Peyer's patch (tissue), 4 donors: ENCODE results near the gene NR4A1. TPM values are rescaled to one million over a fixed set of nuclear protein-coding genes. Genes with fewer than 3 reads are reported as not detected.

Source experiments
- DNase-seq, 3 donors: peaks; one replicate each; pipeline ENCODE4 v3.0.0-alpha.2; 2017 to 2019
- H3K27ac ChIP-seq, 4 donors: fragments of 200-600 bp; sonication (generic); one replicate each; pipeline ENCODE4 v1.5.1; 2016 to 2019
- H3K27me3 ChIP-seq, 2 donors: fragments of 200-600 bp; sonication (generic); one replicate each; pipeline ENCODE4 v1.5.1; 2019
- H3K36me3 ChIP-seq, 3 donors: fragments of 200-600 bp; sonication (generic); one replicate each; pipeline ENCODE4 v1.5.1; 2016 to 2019
- H3K4me1 ChIP-seq, 4 donors: fragments of 200-600 bp; sonication (generic); one replicate each; pipeline ENCODE4 v1.5.1; 2016 to 2019
- H3K4me3 ChIP-seq, 4 donors: fragments of 200-600 bp; sonication (generic); 1 replicate in 3 of 4; 2 replicates in 1 of 4; pipeline ENCODE4 v1.5.1; 2016 to 2019; ENCODE audit warnings: mild to moderate bottlenecking in 1 of 4
- H3K9me3 ChIP-seq, 4 donors: fragments of 200-600 bp; sonication (generic); one replicate each; pipeline ENCODE4 v1.5.1; 2016 to 2019; ENCODE audit warnings: mild to moderate bottlenecking in 1 of 4
- POLR2A ChIP-seq, 2 donors: fragments of 450-650 bp; IDR thresholded peaks; one replicate each; pipeline ENCODE4 v1.5.1; 2017; ENCODE audit warnings: antibody characterized with exemption in 2 of 2, mild to moderate bottlenecking in 2 of 2, moderate library complexity in 2 of 2
- total RNA-seq, 4 donors: library from RNA; depleted of rRNA; stranded (reverse); fragments of >200 nt; gene quantifications; one replicate each; pipeline ENCODE4 v1.1.0, GENCODE V29; 2016
- TF ChIP-seq, protein P1 (sequence below), 6 experiments: fragments of 450-650 bp in 4 of 6; fragments of 200-600 bp in 2 of 6; sonication (generic) in 1 of 6; IDR thresholded peaks; one replicate each; pipeline ENCODE4 v1.5.1; 2017 to 2019; ENCODE audit warnings: antibody characterized with exemption in 6 of 6, mild to moderate bottlenecking in 3 of 6, moderate library complexity in 1 of 6

NR4A1 gene
- total RNA-seq, 4 donors from 2014 or later = 3.9 to 265 (median 42.2) TPM

DNA sequence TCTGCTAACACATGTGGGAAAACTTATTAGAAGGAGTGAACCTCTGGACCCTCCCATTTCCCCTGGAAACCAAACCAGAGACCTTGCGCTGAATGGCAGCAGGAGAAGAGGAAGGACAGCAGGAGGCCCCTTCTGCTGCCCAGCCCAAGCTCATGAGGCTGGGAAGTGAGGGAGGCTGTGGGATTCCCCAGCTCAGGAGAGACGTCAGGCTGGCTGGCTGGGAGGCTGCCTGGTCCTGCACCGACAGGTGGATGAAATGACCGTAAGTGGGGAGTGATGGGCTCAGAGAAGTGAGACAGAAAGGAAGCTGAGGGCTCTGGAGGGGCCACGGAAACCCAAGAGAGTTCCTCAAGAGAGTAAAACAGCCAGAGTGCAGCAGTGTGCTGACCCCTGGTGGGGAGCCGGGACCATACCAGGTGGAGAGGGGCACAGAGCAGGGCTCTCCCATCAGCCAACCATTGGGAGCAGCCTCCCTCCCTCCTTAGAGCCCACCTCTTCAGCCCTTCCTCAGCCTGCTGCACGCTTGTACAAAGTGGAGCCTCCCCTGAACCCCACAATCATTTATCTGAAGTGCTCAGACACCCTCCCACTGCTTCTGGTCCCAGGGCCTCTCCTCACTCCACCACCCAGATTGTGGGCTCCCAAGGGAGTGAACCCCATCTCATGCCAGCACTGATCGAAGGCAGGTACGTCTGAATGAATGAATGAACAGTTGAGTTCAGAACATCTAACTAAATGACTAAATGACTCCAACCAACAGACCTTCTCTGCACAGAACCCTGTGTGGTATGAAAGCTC, 30.5 kb upstream of the NR4A1 start:
- no peaks in the 10 kb centered on the region for H3K9me3 ChIP-seq
- peaks cover 0 to 18% (median 8%) of the 10 kb centered on the region in 4 donors for H3K4me1 ChIP-seq
- DNase-seq = peak; percentile 58 to 83 (median 75)
- H3K36me3 ChIP-seq = no peaks in the 10 kb centered on the region
- H3K27ac ChIP-seq = no peak overlapping the region
- no peak overlapping the region for H3K4me3 ChIP-seq
- no peaks in the 10 kb centered on the region for H3K27me3 ChIP-seq
- TF ChIP-seq, protein P1, sequence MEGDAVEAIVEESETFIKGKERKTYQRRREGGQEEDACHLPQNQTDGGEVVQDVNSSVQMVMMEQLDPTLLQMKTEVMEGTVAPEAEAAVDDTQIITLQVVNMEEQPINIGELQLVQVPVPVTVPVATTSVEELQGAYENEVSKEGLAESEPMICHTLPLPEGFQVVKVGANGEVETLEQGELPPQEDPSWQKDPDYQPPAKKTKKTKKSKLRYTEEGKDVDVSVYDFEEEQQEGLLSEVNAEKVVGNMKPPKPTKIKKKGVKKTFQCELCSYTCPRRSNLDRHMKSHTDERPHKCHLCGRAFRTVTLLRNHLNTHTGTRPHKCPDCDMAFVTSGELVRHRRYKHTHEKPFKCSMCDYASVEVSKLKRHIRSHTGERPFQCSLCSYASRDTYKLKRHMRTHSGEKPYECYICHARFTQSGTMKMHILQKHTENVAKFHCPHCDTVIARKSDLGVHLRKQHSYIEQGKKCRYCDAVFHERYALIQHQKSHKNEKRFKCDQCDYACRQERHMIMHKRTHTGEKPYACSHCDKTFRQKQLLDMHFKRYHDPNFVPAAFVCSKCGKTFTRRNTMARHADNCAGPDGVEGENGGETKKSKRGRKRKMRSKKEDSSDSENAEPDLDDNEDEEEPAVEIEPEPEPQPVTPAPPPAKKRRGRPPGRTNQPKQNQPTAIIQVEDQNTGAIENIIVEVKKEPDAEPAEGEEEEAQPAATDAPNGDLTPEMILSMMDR (IDR thresholded peaks at IDR 0.05) = peak; percentile 53 to 74 (median 58)
- TF ChIP-seq POLR2A (IDR thresholded peaks at IDR 0.05) = no peak

DNA sequence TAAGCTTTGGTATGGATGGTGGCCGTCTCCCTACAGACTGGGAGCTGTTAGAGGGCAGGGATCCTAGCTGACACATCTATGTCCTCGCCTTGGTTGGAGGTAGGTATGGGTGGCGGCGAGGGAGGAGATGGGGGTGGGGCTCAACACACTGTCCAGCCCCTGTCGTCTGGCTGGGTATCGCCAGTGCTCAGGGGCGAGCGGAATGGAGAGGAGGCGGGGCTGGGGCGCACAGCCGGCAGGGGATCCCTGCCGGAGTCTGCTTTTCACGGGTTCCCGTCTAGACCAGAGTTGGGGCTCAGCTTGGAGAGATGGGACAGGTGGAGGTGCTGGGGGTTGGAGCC, 28.4 kb upstream of the NR4A1 start:
- DNase-seq = peak; percentile 46 to 70 (median 67)
- Histone ChIP-seq H3K27ac (peak overlapping the region; percentile 7 to 92 (median 82)), H3K4me3 (peak overlapping the region; percentile 42 to 65 (median 59))

DNA sequence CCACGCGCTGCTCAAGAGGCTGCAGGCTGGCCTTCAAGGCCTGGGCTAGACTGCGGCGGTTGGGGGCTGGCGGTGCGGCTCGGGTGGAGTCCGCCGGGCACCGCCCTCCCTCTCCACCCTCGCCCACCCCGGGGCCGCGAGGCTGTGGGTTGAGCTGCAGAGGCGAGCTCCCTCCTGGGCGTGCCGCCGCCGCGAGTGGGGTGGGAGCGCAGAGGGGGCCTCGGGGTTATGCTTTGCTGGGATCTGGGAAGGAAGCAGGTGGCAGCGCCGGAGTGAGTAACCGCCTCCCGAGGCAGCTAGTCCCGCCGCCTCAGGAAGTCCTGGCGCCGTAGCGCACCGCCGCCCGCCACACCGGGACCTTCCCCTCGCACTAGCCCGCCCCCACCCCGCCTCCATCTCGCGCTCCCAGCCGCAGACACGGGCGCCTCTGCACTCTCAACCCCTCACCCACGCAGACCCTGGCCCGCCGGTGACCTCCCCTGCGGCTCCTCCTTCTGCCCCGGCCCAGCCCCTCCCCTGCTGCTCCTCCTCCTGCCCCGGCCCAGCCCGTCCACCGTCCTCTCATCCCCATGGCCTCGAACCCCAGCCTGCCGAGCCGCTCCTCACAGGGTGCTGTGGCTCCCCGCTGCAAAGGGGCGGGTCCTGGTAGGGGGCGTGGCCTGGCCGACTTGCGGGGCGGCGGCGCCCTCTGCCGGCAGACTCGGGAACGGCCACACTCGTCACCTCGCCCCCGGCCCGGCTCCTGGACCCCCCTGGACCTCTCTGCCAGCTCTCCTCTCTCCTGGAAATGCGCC, 27.9 kb upstream of the NR4A1 start:
- Histone ChIP-seq H3K27me3 (no peaks in the 10 kb centered on the region), H3K4me1 (peaks cover 0 to 23% (median 10%) of the 10 kb centered on the region in 4 donors), H3K9me3 (no peaks in the 10 kb centered on the region), H3K27ac (peak overlapping the region; percentile 7 to 92 (median 82)), H3K36me3 (no peaks in the 10 kb centered on the region), H3K4me3 (peak overlapping the region; percentile 42 to 65 (median 59))
- peak; percentile 93 to 96 (median 94) for DNase-seq
- TF ChIP-seq, protein P1 (IDR thresholded peaks at IDR 0.05) = peak; percentile 94 to 98 (median 96)
- TF ChIP-seq POLR2A (IDR thresholded peaks at IDR 0.05) = no peak

More for the DNA sequence above, 28.4 kb upstream of the NR4A1 start:
- TF ChIP-seq, protein P1 (IDR thresholded peaks at IDR 0.05) = no peak
- no peak for TF ChIP-seq POLR2A (IDR thresholded peaks at IDR 0.05)
- Histone ChIP-seq H3K27me3 (no peaks in the 10 kb centered on the region), H3K4me1 (peaks cover 0 to 23% (median 10%) of the 10 kb centered on the region in 4 donors), H3K36me3 (no peaks in the 10 kb centered on the region), H3K9me3 (no peaks in the 10 kb centered on the region)

DNA sequence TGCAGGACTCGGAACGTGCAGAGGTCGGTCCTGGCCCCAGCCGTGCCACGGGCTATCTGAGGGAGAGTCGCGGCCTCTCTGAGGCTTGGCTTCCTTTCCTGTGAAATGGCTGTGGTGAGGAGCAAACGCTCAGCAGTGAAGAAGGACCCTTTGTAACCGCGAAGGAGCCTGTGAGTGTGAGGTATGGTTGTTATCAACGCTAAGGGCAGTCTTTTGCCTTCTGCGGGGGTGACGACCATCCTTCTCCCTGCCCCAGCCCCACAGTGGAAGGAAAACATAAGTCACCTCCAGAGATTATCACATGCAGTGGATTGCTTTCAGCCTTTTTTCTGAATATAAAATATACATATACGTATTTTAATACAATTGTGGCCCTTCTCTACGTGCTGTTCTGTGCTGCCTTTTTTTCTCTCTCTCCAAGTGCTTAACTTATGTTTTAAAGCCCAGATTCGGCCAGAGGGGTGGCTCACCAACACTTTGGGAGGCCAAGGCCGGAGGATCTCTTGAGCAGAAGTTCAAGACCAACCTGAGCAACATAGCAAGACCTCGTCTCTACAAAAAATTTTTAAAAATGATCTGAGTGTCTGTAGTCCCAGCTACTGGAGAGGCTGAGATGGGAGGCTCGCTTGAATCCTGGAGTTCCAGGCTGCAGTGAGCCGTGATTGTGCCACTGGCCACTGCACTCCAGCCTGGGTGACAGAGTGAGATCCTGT, 27.1 kb upstream of the NR4A1 start:
- H3K4me1 ChIP-seq = peaks cover 0 to 23% (median 10%) of the 10 kb centered on the region in 4 donors
- no peak for TF ChIP-seq POLR2A (IDR thresholded peaks at IDR 0.05)
- TF ChIP-seq, protein P1 (IDR thresholded peaks at IDR 0.05) = no peak
- H3K9me3 ChIP-seq = no peaks in the 10 kb centered on the region
- H3K4me3 ChIP-seq = peak overlapping the region; percentile 42 to 65 (median 59)
- H3K36me3 ChIP-seq = no peaks in the 10 kb centered on the region
- DNase-seq = no peak
- no peaks in the 10 kb centered on the region for H3K27me3 ChIP-seq
- H3K27ac ChIP-seq = peak overlapping the region; percentile 67 to 92 (median 82)

DNA sequence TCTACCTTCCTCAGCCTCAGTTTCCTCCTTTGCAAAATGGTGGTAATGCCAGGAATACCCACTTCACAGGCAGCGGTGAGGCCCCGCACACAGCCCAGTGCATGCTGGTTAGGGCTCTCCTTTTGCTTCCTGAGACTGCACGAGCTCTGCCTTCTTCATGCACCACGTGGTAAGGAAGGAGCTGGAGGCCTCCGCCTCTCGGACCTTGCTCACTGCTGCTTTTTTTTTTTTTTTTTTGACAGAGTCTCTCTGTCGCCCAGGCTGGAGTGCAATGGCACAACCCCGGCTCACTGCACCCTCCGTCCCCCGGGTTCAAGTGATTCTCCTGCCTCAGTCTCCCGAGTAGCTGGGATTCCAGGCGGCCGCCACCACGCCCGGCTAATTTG, 26.4 kb upstream of the NR4A1 start:
- H3K4me3 ChIP-seq = peak overlapping the region; percentile 5 to 65 (median 23)
- TF ChIP-seq, protein P1 (IDR thresholded peaks at IDR 0.05) = peak in 1 of 6 experiments; percentile 6
- TF ChIP-seq POLR2A (IDR thresholded peaks at IDR 0.05) = peak; percentile 18 to 70
- H3K4me1 ChIP-seq = peaks cover 0 to 23% (median 10%) of the 10 kb centered on the region in 4 donors
- peak; percentile 47 to 87 (median 80) for DNase-seq
- H3K9me3 ChIP-seq = no peaks in the 10 kb centered on the region
- H3K27ac ChIP-seq = peak overlapping the region; percentile 67 to 92 (median 82)
- no peaks in the 10 kb centered on the region for H3K27me3 ChIP-seq
- no peaks in the 10 kb centered on the region for H3K36me3 ChIP-seq
